ENCODE results near the gene SLC25A23.

SLC25A23 gene

DNA sequence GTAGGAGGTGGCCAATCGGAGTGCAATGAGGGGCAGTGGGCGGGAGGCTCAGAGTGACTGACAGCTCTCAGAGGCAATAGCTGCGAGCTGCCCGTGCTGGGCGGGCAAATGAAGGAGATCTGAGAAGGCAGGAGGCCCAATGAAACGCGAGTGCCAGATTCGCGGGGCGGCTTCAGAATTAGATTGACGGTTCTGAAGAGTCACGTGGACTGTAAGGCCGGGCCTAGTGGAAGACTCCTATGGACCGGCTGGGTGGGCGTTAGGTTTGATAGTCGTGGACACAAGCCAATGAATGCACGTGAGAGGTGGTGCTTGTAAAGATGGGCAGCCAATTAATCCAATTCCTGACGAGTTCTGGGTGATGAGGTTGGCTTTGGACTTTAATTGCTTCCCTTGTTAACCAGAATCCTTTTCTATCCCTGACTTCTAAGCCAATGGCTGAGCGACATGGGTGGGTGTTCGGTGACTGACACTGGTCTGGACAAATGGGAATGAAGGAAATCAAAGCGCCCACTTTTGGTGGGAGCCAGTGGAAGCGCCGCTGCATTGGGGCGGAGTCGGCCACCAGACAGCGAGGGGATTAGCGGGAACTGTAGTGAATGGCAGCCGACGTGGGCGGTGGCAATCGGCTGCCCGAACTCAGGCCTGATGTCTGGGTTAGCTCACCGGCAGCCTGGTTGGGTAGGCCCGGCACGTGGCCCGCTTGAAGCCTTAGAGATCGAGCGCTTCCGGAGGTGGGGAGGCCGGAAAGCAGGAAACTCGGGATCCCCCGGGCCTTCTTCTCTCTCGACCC lies 34.5 kb downstream of the SLC25A23 start:
- DNase-seq (ENCODE audit: low spot score): peak; percentile 99

GRCh38 chr19:6424195-6424938 lies 35.2 kb downstream of the SLC25A23 start, which contains the start of gene KHSRP:
KHSRP (minus strand) TSS chr19:6424811; CDS start chr19:6424701, 110 bp downstream.
- no peak for DNase-seq (ENCODE audit: low spot score)

GRCh38 chr19:6423499-6424194 lies 35.9 kb downstream of the SLC25A23 start:
- peak; percentile 83 for DNase-seq (ENCODE audit: low spot score)

GRCh38 chr19:6421075-6422014 lies 38.2 kb downstream of the SLC25A23 start:
- DNase-seq (ENCODE audit: low spot score): no peak

- DNase-seq (ENCODE audit: low spot score): no peak
Measured at GRCh38 chr19:6418562-6418932, 41.0 kb downstream of the SLC25A23 start.

DNA sequence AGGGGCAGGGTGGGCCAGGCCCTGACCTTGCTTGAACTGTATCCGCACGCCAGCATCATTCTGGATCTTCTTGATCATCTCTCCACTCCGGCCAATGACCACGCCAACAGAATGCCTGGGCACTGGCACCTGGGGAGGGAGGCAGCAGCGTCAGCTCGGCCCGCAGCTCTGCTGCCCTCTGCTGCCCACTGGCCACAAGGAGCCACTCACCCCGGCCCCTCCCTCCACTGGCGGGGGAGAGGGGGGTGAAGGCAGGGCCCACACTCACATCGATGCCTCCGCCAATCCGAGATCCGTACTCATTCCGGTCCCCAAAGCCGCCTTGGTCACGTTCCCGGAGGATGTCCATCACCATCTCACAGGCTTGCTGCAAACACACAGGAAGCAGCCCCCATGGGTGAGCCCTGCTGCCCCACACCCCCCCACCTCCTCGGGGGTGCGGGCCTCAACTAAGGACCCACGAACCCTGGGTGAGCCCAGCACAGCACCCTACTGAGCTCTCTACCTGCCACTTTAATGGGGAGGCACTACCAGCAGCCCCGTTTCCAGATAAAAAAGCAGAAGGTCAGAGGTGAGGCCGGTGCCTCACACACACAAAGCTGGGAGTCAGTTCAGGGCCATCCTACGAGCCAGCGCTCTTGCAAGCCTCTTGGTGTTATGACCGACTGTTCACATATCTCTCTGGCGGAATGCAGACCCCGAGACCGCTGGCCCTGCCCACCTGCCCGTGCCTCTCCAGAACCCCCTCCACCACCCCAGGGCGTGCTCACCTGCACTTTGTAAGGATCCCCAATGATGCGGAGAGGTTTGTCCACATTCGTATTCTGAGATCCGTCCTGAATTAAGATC lies 41.7 kb downstream of the SLC25A23 start:
- DNase-seq (ENCODE audit: low spot score): peak; percentile 72

- no peak for DNase-seq (ENCODE audit: low spot score)
Measured at GRCh38 chr19:6416658-6417405, 42.8 kb downstream of the SLC25A23 start.

DNA sequence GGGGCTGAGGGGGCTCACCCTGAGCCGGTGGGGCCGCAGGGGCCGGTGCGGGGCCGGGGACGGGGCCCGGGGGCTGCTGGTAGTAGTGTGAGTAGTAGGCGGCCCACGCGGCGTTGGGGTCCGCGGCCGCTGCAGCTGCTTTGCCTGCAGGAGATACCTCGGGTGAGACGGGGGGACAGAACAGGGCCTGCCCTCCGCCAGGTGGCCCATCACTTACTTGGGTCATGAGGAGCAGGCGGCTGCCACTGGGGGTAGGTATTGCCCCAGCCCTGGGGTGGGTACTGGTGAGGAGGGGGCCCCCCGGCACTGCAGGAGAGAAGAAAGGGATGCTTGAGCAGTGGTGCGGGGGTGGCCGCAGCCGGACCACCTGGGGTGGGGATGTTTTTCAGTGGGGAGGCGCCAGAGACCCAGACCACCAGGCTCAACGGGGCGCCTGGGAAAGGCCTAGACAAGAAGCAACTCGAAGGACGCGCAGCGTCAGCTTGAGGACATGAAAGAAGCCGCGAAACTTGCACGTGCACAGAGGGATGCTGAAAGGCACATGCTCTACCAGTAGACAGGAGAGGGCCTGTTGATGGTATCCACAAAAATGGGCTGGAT lies 43.9 kb downstream of the SLC25A23 start:
- no peak for DNase-seq (ENCODE audit: low spot score)

DNA sequence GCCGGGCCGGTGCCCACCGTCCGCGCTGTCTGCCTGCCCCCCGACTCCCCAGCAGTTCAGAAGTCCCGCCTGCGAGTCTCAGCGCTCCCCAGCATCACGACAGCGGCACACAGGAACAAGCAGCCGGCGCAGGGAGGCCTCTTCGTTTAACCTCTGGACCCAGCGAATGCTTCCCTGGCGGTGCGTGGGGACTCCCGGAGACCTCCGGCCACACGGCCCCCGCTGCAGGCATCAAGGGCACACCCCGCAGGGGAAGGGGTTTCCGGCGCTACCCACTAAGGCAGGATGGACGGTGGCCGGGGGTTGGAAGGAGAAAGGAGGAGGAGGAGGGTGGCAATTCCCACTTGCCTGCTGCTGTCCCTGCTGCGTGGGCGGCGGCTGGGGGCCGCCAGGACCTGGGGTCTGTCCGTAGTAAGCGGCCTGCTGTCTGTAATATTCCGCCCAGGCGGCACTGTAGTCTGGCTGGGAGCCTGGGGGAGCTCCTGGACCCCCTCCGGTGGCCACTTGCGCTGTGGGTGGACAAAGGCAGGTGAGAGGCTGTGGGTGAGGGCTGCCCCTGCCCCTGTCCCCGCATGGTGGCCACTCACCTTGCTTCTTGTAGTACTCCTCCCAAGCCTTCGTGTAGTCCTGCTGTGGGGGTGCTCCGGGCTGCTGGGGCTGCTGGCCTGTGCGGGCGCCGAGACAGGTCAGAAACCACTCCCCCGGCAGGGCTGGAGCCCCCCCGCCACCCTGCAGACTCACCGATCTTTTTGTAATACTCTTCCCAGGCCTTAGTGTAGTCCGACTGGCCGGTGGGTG lies 44.6 kb downstream of the SLC25A23 start:
- no peak for DNase-seq (ENCODE audit: low spot score)

DNA sequence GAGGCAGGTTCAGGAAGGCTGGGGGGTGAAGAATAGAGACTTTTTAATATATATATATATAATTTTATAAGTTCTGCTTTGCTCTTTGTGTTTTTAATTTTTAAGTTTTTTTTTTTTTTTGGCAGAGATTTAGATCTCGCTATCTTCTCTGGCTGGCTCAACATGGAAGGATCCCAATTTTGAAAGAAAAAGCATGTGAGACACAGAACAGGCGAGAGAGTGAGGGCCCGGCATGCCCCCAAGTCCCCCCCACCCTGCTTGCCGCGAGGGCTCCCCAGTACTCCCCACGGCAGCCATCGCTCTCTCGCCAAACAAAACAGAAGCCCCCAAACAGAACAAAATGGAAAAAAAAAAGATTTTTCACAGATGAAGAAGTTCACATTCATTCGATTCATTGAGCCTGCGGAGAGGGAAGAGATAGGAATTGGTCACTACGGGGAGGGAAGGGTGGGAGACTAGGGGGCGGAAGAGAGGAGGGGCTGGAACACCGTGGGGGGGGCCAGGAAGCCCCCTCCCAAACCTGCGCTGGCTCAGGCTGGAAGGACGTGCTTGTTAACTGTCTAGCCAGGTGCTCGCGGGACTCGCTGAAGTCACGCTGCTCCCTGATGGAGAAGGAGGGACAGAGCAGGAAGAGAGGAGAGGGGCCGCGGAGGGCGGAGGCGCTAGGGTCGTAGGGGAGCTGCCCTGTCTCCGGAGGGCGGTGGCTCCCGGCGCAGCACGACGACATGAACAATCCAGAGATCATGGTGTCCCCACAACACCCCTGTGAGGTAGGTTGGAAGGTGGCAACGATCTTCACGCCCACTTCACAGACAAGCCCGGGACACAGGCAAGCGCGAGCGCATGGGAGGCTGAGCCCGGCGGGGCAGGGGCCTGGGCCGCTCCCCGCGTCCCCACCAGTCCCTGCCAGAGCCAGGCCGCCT lies 45.6 kb downstream of the SLC25A23 start:
- DNase-seq (ENCODE audit: low spot score): no peak

DNA sequence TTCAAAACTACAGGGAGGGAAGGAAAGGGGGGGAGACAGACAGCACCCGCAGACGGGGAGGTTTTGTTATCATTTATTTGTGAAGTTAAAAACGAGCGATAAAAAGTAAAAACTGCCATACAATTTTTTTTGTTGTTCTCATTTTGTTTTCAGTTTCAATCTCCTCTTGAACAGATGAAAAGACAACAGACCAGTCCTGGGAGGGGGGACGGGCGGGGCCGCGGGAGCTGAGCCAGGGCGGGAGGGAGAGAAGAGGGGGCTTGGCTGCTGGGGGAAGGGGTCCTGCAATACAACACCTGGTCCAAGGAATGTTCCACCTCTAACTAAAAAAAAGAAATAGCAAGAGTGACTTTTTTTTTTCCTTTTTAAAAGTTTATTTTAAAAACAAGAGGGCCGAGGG lies 46.3 kb downstream of the SLC25A23 start:
- DNase-seq (ENCODE audit: low spot score): no peak

- no peak for DNase-seq (ENCODE audit: low spot score)
Measured at GRCh38 chr19:6412447-6413091, 47.0 kb downstream of the SLC25A23 start.

GRCh38 chr19:6412061-6412446 lies 47.5 kb downstream of the SLC25A23 start:
- no peak for DNase-seq (ENCODE audit: low spot score)

DNA sequence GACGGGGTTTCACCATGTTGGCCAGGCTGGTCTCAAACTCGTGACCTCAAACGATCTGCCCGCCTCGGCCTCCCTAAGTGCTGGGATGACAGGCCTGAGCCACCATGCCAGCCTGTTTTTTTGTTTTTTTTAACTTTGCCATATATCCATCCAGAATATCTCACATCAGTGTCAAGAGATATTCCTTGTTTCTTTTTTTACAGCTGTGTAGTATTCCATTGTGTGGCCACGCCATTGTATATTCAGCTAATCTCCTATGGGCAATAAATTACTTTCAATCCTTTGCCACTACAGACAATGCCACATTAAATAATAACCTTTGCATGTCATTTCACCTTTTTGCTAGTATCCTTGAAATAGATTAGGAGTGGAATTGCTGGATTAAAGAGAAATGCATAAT lies 50.2 kb downstream of the SLC25A23 start:
- no peak for DNase-seq (ENCODE audit: low spot score)

DNA sequence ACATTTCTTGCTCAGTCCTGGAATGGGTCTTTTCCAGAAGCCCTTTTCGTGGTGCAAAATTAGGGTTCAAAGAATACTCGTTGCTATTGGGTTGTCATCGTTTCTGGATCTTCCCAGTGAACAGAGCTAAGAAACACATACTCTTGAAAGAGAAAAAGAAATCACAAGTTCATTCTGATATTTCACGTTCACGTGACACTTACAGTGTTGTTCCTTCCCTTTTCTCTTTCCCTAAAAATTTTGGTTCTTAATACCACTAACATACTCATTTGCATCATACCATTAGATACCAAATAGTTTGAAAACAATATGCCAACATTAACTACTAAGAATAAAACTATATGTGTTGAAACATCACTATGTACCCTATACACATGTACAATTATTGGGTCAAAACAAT lies 53.2 kb downstream of the SLC25A23 start:
- no peak for DNase-seq (ENCODE audit: low spot score)

- peak; percentile 71 for DNase-seq (ENCODE audit: low spot score)
Measured at GRCh38 chr19:6402837-6403608, 56.6 kb downstream of the SLC25A23 start.

Measured in AG08396 (cell line).